PFSK-1 (cell line): Measurements from ENCODE around the gene BCAT1.

Experiments used
- POLR2AphosphoS5 ChIP-seq: IDR thresholded peaks from 2 replicates; pipeline ENCODE4 v1.6.1; 2012; ENCODE audit warnings: low read depth, mild to moderate bottlenecking, control low read depth, low read length, moderate library complexity
- SIN3A ChIP-seq: IDR thresholded peaks from 2 replicates; pipeline ENCODE4 v1.6.1; 2012; ENCODE audit warnings: mild to moderate bottlenecking, low read length, moderate library complexity, borderline replicate concordance; ENCODE audit not compliant: insufficient read depth
- TAF1 ChIP-seq: IDR thresholded peaks from 2 replicates; pipeline ENCODE4 v1.6.1; 2012; ENCODE audit warnings: low read length, control low read depth, borderline replicate concordance; ENCODE audit not compliant: insufficient read depth
- TF ChIP-seq, protein P1 (sequence below), 2 experiments: IDR thresholded peaks; 2 replicates each; pipeline versions ENCODE4 v1.6.1 to v1.8.0; 2011 to 2012; ENCODE audit warnings: low read depth in 2 of 2, low read length in 2 of 2, control low read depth in 1 of 2, inconsistent platforms in 1 of 2, mild to moderate bottlenecking in 1 of 2, moderate library complexity in 1 of 2; ENCODE audit not compliant: insufficient read depth in 1 of 2

DNA sequence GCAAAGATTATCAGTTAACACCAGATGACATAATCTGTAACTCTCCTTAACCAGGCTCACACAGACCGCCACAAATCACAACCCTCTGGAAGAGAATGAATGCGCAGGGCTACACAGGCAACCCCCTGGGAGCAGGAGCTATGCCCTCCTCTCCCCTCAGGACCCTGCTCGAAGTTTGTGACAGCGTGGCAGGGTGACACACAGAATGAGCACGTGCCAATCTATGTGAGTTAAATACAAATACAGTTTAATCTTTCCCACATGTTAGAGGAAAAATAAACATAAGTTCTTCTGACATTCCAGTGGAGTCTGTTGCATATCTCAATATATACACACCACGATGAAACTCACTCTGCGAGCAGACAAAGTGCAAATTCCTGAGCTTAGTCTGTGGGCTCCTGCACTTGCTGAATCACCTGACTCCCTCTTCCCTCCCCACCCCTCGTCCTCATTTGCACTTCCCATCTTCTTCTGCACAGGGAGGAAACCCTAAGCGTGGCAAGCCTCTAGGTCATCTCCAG, 37.6 kb downstream of the BCAT1 start:
- TF ChIP-seq, protein P1, sequence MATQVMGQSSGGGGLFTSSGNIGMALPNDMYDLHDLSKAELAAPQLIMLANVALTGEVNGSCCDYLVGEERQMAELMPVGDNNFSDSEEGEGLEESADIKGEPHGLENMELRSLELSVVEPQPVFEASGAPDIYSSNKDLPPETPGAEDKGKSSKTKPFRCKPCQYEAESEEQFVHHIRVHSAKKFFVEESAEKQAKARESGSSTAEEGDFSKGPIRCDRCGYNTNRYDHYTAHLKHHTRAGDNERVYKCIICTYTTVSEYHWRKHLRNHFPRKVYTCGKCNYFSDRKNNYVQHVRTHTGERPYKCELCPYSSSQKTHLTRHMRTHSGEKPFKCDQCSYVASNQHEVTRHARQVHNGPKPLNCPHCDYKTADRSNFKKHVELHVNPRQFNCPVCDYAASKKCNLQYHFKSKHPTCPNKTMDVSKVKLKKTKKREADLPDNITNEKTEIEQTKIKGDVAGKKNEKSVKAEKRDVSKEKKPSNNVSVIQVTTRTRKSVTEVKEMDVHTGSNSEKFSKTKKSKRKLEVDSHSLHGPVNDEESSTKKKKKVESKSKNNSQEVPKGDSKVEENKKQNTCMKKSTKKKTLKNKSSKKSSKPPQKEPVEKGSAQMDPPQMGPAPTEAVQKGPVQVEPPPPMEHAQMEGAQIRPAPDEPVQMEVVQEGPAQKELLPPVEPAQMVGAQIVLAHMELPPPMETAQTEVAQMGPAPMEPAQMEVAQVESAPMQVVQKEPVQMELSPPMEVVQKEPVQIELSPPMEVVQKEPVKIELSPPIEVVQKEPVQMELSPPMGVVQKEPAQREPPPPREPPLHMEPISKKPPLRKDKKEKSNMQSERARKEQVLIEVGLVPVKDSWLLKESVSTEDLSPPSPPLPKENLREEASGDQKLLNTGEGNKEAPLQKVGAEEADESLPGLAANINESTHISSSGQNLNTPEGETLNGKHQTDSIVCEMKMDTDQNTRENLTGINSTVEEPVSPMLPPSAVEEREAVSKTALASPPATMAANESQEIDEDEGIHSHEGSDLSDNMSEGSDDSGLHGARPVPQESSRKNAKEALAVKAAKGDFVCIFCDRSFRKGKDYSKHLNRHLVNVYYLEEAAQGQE (IDR thresholded peaks at IDR 0.05; ENCODE audit: insufficient read depth in 1 of 2, low read depth in 2 of 2, low read length in 2 of 2) = no peak
- TF ChIP-seq POLR2AphosphoS5 (no peak), SIN3A (no peak), TAF1 (no peak)
